ENCODE results near the gene APPL2. TPM values are rescaled to one million over a fixed set of nuclear protein-coding genes. Genes with fewer than 3 reads are reported as not detected.

APPL2 gene
- total RNA-seq, 3 donors from 2014 or later, result 110 to 226 (median 138) TPM

DNA sequence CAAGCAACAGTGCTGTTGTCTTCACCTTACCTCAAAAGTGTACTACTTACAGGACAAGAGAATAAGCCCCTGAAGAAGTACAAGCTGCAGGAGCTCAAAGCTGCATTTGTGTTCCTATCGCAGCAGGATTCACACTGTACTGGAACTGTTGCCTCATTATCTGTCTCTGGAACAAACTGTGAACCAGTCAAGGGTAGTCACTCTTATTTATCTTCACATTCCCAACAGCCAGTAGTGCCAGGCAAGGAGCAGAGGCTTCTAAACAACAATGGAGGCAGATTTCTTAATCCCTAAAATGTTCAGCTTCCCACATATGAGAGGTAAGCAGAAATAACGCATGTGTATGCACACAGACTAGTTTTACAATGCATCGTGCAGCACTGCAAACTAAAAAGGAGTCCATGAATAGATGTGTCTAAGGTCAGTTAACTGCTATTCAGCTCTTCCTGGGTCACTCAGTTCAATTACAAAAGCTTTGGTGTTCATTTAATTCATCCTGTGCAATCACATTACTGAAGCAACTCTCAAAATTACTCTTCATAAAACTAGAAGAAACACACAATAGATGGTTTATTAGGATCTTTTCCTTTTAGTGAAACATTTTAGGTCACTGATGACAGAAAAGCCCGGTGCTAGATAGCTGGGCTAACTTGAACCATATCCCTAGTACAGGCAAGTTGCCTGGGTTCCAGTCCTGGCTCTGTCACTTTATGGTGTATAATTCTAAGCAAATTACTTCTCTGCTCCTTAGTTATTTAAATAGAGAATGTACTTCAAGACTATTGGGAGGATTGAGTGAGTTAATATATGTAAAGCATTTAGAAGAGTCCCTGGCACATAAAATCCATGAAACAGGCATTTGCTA is 2.7 kb downstream of the APPL2 start:
- Histone ChIP-seq H3K9me3 (no peaks in the 10 kb centered on the region), H3K36me3 (ENCODE audit: low read depth) (peaks cover 4% of the 10 kb centered on the region), H3K4me3 (no peak overlapping the region), H3K4me1 (ENCODE audit: low read depth) (peaks cover 33% of the 10 kb centered on the region)
- TF ChIP-seq CTCF (IDR thresholded peaks at IDR 0.05), result no peak
- intact Hi-C loops (cut with DNase I, micrococcal nuclease), result no loop called here
- DNase-seq (no peak), ATAC-seq (peak; percentile 20)

DNA sequence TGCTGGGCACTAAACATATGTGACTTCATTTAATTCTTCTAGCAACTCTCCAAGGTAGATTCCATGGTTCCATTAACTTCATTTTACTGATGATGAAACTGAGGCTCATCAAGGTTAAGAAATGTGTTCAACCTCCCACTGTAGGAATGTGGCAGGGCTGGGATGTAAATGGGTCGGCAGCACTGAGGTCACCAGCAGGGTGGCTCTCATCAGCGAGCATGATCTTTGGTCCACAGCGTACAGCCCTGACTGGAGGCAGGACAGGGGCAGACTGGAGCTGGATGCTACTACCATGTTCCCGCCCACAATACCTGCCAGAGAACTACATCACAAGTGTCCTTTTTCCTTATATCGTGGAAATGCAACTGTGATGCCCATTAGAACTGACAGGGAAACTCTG is 4.6 kb downstream of the APPL2 start:
- ATAC-seq, result peak; percentile 28
- peaks cover 34% of the 10 kb centered on the region for H3K4me1 ChIP-seq (ENCODE audit: low read depth)
- peaks cover 5% of the 10 kb centered on the region for H3K36me3 ChIP-seq (ENCODE audit: low read depth)
- H3K9me3 ChIP-seq, result no peaks in the 10 kb centered on the region
- no peak overlapping the region for H3K4me3 ChIP-seq
- DNase-seq, result peak in 1 of 3 donors; percentile 53
- intact Hi-C loops (cut with DNase I, micrococcal nuclease), result no loop called here
- no peak for TF ChIP-seq CTCF (IDR thresholded peaks at IDR 0.05)

DNA sequence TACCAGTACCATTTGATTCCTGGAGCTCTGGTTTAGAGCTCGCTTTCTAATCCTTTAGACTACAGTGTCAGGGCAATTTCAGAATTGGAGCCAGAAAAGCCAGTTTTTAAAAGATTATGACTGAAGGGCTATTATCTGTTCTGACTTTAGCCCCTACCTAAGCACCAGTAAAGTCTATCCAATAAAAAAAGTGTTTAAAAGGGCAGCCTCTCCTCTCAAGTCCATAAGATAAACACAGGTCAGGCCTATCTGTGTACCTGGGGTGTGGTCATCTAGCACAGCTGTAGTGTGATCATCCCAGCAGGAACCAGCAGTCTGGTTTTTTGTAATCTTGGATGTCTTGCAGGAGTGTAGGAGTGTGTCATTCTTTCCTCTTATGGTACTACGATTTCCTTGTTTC is 6.6 kb downstream of the APPL2 start:
- ATAC-seq, result peak; percentile 87
- peaks cover 39% of the 10 kb centered on the region for H3K4me1 ChIP-seq (ENCODE audit: low read depth)
- peak in 1 of 3 donors; percentile 54 for DNase-seq
- H3K36me3 ChIP-seq (ENCODE audit: low read depth), result peaks cover 5% of the 10 kb centered on the region
- H3K9me3 ChIP-seq, result no peaks in the 10 kb centered on the region
- intact Hi-C loops (cut with DNase I, micrococcal nuclease), result no loop called here
- TF ChIP-seq CTCF (IDR thresholded peaks at IDR 0.05), result no peak
- no peak overlapping the region for H3K4me3 ChIP-seq

DNA sequence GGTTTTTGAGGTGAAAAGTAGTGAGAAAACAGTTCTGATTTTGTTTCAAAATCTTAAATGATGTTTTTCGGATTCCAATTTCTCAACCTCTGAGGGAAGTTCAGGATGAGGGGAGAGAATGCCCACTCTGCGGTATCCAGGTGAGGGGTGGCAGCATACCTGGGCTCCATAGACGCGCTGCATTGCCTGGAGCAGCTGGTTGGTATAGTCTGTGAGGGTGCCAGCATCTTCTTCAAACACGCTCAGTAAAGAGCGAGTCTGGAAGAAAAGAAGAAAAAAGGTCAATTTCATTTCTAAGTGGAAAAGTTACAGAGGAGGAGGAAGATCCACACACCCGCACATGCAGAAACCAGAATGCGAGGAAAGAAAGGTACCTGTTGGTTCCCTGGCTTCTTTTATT is 7.0 kb downstream of the APPL2 start:
- H3K4me1 ChIP-seq (ENCODE audit: low read depth), result peaks cover 41% of the 10 kb centered on the region
- no peak for TF ChIP-seq CTCF (IDR thresholded peaks at IDR 0.05)

GRCh38 chr12:105228494-105228893 is 7.5 kb downstream of the APPL2 start:
- Histone ChIP-seq H3K9me3 (no peaks in the 10 kb centered on the region), H3K36me3 (ENCODE audit: low read depth) (peaks cover 5% of the 10 kb centered on the region), H3K4me3 (no peak overlapping the region), H3K4me1 (ENCODE audit: low read depth) (peaks cover 41% of the 10 kb centered on the region)
- intact Hi-C loops (cut with DNase I, micrococcal nuclease), result no loop called here
- no peak for ATAC-seq
- no peak for DNase-seq
- TF ChIP-seq CTCF (IDR thresholded peaks at IDR 0.05), result no peak

More for the DNA sequence above, 7.0 kb downstream of the APPL2 start:
- ATAC-seq (no peak), DNase-seq (no peak)
- Histone ChIP-seq H3K9me3 (no peaks in the 10 kb centered on the region), H3K4me3 (no peak overlapping the region), H3K36me3 (ENCODE audit: low read depth) (peaks cover 5% of the 10 kb centered on the region)
- intact Hi-C loops (cut with DNase I, micrococcal nuclease), result no loop called here

Measured in mucosa of descending colon (tissue), 3 donors.